Measurements from ENCODE around the gene IQSEC1. TPM values are rescaled to one million over a fixed set of nuclear protein-coding genes. Genes with fewer than 3 reads are reported as not detected.

The IQSEC1 gene
- total RNA-seq, 2 experiments from 2014 or later = 31.7 to 39.2 TPM

DNA sequence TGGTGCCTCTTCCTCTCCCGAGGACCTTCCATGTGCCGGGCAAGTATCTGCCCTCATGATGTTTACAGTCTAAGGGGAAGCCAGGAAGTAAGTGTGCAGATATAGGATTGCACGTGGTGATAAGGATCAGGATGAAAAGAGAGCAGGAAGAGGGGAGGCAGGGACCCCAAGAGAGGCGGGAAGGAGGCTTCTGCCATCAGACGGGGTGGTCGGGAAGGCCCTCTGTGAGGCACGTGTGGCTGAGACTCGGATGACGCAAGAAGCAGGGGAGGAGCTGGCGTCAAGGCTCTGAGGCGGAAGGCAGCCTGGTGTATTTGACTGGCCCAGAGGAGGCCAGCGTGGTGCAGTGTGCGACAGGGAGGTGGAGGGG is 762 bp upstream of the IQSEC1 start:
- H3K36me3 Mint-ChIP-seq (ENCODE audit: low read depth) = peaks cover 2% of the 10 kb centered on the region
- H3K9me3 Mint-ChIP-seq = no peaks in the 10 kb centered on the region
- peak overlapping the region; percentile 76 for H3K4me3 Mint-ChIP-seq
- peaks cover 8% of the 10 kb centered on the region for H3K27me3 Mint-ChIP-seq
- DNase-seq = no peak
- no peak for ATAC-seq
- ChIA-PET POLR2A (interaction anchor here (1.4 kb wide), 1 partner anchor 18 kb away, joined by 3 read pairs; no protein-coding TSS in a partner anchor), CTCF (interaction anchor here (1.2 to 2.8 kb wide), 3 partner anchors 10 to 18 kb away, joined by 3 to 8 read pairs (median 3); no protein-coding TSS in a partner anchor)
- H3K27ac Mint-ChIP-seq = no peak overlapping the region
- intact Hi-C loops (cut with micrococcal nuclease) = no loop called here
- TF ChIP-seq, protein P1, sequence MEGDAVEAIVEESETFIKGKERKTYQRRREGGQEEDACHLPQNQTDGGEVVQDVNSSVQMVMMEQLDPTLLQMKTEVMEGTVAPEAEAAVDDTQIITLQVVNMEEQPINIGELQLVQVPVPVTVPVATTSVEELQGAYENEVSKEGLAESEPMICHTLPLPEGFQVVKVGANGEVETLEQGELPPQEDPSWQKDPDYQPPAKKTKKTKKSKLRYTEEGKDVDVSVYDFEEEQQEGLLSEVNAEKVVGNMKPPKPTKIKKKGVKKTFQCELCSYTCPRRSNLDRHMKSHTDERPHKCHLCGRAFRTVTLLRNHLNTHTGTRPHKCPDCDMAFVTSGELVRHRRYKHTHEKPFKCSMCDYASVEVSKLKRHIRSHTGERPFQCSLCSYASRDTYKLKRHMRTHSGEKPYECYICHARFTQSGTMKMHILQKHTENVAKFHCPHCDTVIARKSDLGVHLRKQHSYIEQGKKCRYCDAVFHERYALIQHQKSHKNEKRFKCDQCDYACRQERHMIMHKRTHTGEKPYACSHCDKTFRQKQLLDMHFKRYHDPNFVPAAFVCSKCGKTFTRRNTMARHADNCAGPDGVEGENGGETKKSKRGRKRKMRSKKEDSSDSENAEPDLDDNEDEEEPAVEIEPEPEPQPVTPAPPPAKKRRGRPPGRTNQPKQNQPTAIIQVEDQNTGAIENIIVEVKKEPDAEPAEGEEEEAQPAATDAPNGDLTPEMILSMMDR (IDR thresholded peaks at IDR 0.05) = no peak
- peaks cover 33% of the 10 kb centered on the region for H3K4me1 Mint-ChIP-seq (ENCODE audit: low read depth)

DNA sequence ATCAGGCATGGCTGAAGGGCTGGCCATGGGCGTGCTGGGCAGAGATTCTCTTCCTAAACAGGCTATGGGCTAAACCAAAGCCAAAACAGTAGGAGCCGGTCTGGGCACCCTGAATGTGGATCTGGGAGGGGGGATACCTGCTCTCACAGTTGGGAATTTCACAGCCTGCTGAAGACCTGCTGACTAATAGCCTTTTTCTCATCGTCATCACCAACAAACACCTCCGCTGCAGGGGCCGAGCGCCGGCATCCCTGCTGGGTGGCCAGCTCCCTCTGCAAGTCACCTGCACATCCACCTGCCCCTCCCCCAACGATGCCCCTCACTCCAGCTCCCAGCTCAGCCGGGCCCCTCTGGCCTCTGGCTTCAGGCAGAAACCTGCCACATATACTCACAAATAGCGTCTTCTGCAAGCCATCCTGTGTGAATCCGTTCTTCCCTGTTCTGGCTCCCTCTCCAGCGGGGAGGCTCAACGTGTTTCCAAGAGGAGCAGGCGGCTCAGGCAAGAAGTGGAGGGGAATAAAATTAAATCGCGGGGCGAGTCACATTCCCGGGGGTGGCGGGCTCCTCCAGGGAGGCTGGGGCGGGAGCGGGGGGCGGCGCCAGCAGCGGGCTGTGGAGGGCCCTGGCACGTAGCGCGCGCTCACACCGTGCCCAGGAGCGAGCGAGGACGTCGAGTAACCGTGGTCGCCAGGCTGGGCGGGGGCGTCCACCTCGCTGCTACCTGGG is 466 bp downstream of the IQSEC1 start:
- Mint-ChIP-seq H3K4me1 (ENCODE audit: low read depth) (peaks cover 36% of the 10 kb centered on the region), H3K27me3 (peaks cover 8% of the 10 kb centered on the region), H3K27ac (peak overlapping the region; percentile 50), H3K36me3 (ENCODE audit: low read depth) (peaks cover 2% of the 10 kb centered on the region), H3K9me3 (no peaks in the 10 kb centered on the region), H3K4me3 (peak overlapping the region; percentile 76)
- intact Hi-C loops (cut with micrococcal nuclease) = no loop called here
- CTCF ChIA-PET = no interaction called here
- TF ChIP-seq, protein P1 (IDR thresholded peaks at IDR 0.05) = no peak
- peak; percentile 45 for ATAC-seq
- peak; percentile 17 for DNase-seq
- POLR2A ChIA-PET = interaction anchor here (1.3 to 1.4 kb wide), 2 partner anchors 9 to 19 kb away, joined by 3 read pairs; no protein-coding TSS in a partner anchor

DNA sequence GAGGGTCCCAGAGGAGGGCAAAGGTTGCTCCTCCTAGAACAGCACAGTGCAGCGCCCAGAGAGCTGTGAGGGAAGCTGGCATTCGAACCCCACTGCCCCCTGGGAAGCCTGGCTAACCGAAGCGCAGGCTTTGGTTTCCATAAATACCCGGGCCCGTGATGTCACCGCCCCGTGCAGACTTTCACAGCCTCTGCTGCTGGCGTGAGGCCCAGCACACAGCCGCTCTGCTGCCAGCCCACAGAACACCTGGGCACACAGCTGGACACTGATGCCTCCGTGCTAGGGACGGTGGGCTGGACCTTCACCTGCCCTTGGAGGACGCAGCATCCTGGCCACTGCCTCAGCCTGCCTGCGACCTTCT is 1.0 kb downstream of the IQSEC1 start:
- peaks cover 37% of the 10 kb centered on the region for H3K4me1 Mint-ChIP-seq (ENCODE audit: low read depth)
- peak; percentile 33 for DNase-seq
- H3K27ac Mint-ChIP-seq = no peak overlapping the region
- H3K36me3 Mint-ChIP-seq (ENCODE audit: low read depth) = peaks cover 2% of the 10 kb centered on the region
- POLR2A ChIA-PET = interaction anchor here (1.3 kb wide), 1 partner anchor 10 kb away, joined by 3 read pairs; no protein-coding TSS in a partner anchor
- TF ChIP-seq, protein P1 (IDR thresholded peaks at IDR 0.05) = no peak
- peak overlapping the region; percentile 76 for H3K4me3 Mint-ChIP-seq
- CTCF ChIA-PET = no interaction called here
- ATAC-seq = no peak
- H3K27me3 Mint-ChIP-seq = peaks cover 8% of the 10 kb centered on the region
- no peaks in the 10 kb centered on the region for H3K9me3 Mint-ChIP-seq
- intact Hi-C loops (cut with micrococcal nuclease) = no loop called here

DNA sequence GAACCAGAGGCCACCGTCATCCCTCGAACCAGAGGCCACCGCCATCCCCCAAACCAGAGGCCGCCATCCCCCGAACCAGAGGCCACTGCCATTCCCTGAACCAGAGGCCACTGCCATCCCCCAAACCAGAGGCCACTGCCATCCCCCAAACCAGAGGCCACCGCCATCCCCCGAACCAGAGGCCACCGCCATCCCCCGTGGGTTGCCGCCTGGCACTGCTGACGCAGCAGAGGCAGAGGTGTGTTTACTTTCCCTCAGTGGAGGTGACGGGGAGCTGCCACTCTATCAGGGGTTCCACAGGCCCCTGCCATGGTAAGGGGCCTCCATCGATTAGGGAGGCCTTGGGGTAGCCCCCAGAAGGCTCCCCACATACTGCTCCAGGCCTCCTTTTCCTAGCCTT is 1.5 kb downstream of the IQSEC1 start:
- peak overlapping the region; percentile 38 for H3K27ac Mint-ChIP-seq

More for the DNA sequence above, 1.5 kb downstream of the IQSEC1 start:
- CTCF ChIA-PET = no interaction called here
- DNase-seq = no peak
- peaks cover 41% of the 10 kb centered on the region for H3K4me1 Mint-ChIP-seq (ENCODE audit: low read depth)
- TF ChIP-seq, protein P1 (IDR thresholded peaks at IDR 0.05) = no peak
- peak overlapping the region; percentile 76 for H3K4me3 Mint-ChIP-seq
- H3K36me3 Mint-ChIP-seq (ENCODE audit: low read depth) = peaks cover 2% of the 10 kb centered on the region
- H3K9me3 Mint-ChIP-seq = no peaks in the 10 kb centered on the region
- POLR2A ChIA-PET = interaction anchor here (1.3 kb wide), 1 partner anchor 10 kb away, joined by 3 read pairs; no protein-coding TSS in a partner anchor
- H3K27me3 Mint-ChIP-seq = peaks cover 8% of the 10 kb centered on the region
- ATAC-seq = no peak
- intact Hi-C loops (cut with micrococcal nuclease) = no loop called here
